IPS DF 19.7 (cell line): ENCODE measurements around the gene TNXB.
"Not testable (repeated sequence)": the region's sequence is repeated elsewhere in the genome, so short reads cannot be mapped to it uniquely, and the experiment has no call there.

Source experiments
- DNase-seq: peaks from one replicate; pipeline ENCODE4 v3.0.0-alpha.2; 2013; ENCODE audit warnings: low read depth, low spot score

TNXB gene

GRCh38 chr6:32040299-32041049, 68.7 kb downstream of the TNXB start:
- DNase-seq: not testable (repeated sequence)

GRCh38 chr6:32039321-32040274, 69.5 kb downstream of the TNXB start:
- DNase-seq: not testable (repeated sequence)

- DNase-seq: not testable (repeated sequence)
Observed at GRCh38 chr6:32038878-32039277, 70.3 kb downstream of the TNXB start.

GRCh38 chr6:32037598-32038524, 71.3 kb downstream of the TNXB start, which contains the start of gene CYP21A2:
TSS of gene CYP21A2 (plus strand) at chr6:32038415. CDS start at chr6:32038423, 8 bp downstream.
- DNase-seq: not testable (repeated sequence)

GRCh38 chr6:32037136-32037535, 72.0 kb downstream of the TNXB start:
- DNase-seq: not testable (repeated sequence)

GRCh38 chr6:32035283-32036013, 73.7 kb downstream of the TNXB start:
- DNase-seq: not testable (repeated sequence)

- not testable (repeated sequence) for DNase-seq
Observed at GRCh38 chr6:32029553-32029952, 79.6 kb downstream of the TNXB start.

- not testable (repeated sequence) for DNase-seq
Observed at GRCh38 chr6:32028631-32029030, 80.5 kb downstream of the TNXB start.

GRCh38 chr6:32022100-32022499, 87.0 kb downstream of the TNXB start:
- not testable (repeated sequence) for DNase-seq

GRCh38 chr6:32014547-32014946, 94.6 kb downstream of the TNXB start, which contains the start of gene C4B:
TSS of gene C4B (plus strand) at chr6:32014795. CDS start at chr6:32014846, 51 bp downstream.
- DNase-seq: not testable (repeated sequence)

- DNase-seq: not testable (repeated sequence)
Observed at GRCh38 chr6:32013738-32014137, 95.4 kb downstream of the TNXB start.

GRCh38 chr6:32012941-32013617, 96.1 kb downstream of the TNXB start:
- not testable (repeated sequence) for DNase-seq

GRCh38 chr6:32010856-32011530, 98.1 kb downstream of the TNXB start:
- DNase-seq: not testable (repeated sequence)

- DNase-seq: not testable (repeated sequence)
Observed at GRCh38 chr6:32009537-32009936, 99.6 kb downstream of the TNXB start.

GRCh38 chr6:32008616-32009015, 100.5 kb downstream of the TNXB start:
- not testable (repeated sequence) for DNase-seq

GRCh38 chr6:32008037-32008436, 101.1 kb downstream of the TNXB start:
- not testable (repeated sequence) for DNase-seq

GRCh38 chr6:32007086-32007485, 102.1 kb downstream of the TNXB start:
- DNase-seq: not testable (repeated sequence)

- DNase-seq: not testable (repeated sequence)
Observed at GRCh38 chr6:32005991-32006529, 103.1 kb downstream of the TNXB start.

- not testable (repeated sequence) for DNase-seq
Observed at GRCh38 chr6:32005538-32005880, 103.6 kb downstream of the TNXB start.
